ENCODE results near the gene RBM6.
"Not testable (repeated sequence)": the region's sequence is repeated elsewhere in the genome, so short reads cannot be mapped to it uniquely, and the experiment has no call there.

Gene RBM6

GRCh38 chr3:49939858-49940666 lies at the start of gene RBM6:
RBM6 (plus strand) TSS chr3:49940150; CDS start chr3:49962642, 22,492 bp downstream.
- FAIRE-seq = no peak

- FAIRE-seq = no peak
These were observed 44.2 kb upstream of the RBM6 start for GRCh38 chr3:49895791-49896190.

GRCh38 chr3:49896345-49896744 lies 43.6 kb upstream of the RBM6 start:
- no peak for FAIRE-seq

- no peak for FAIRE-seq
These were observed 41.0 kb upstream of the RBM6 start for GRCh38 chr3:49898991-49899390.

- FAIRE-seq = no peak
These were observed 40.1 kb upstream of the RBM6 start for GRCh38 chr3:49899815-49900214.

- FAIRE-seq = no peak
These were observed 39.3 kb upstream of the RBM6 start for GRCh38 chr3:49900491-49901153.

GRCh38 chr3:49901366-49902339 lies 38.3 kb upstream of the RBM6 start:
- FAIRE-seq = no peak

GRCh38 chr3:49902511-49903345 lies 37.2 kb upstream of the RBM6 start:
- no peak for FAIRE-seq

- no peak for FAIRE-seq
These were observed 36.2 kb upstream of the RBM6 start, which contains the start of gene MST1R for GRCh38 chr3:49903451-49904424. MST1R (minus strand) TSS chr3:49903873; CDS start chr3:49903609, 264 bp downstream.

- not testable (repeated sequence) for FAIRE-seq
These were observed 35.5 kb upstream of the RBM6 start for GRCh38 chr3:49904448-49904847.

- FAIRE-seq = no peak
These were observed 33.7 kb upstream of the RBM6 start for GRCh38 chr3:49906073-49906743.

GRCh38 chr3:49908373-49909199 lies 31.4 kb upstream of the RBM6 start:
- no peak for FAIRE-seq

GRCh38 chr3:49910409-49911123 lies 29.4 kb upstream of the RBM6 start:
- no peak for FAIRE-seq

- no peak for FAIRE-seq
These were observed 28.9 kb upstream of the RBM6 start for GRCh38 chr3:49911124-49911420.

GRCh38 chr3:49911611-49912010 lies 28.3 kb upstream of the RBM6 start:
- no peak for FAIRE-seq

- FAIRE-seq = no peak
These were observed 27.1 kb upstream of the RBM6 start for GRCh38 chr3:49912881-49913281.

GRCh38 chr3:49914906-49915305 lies 25.0 kb upstream of the RBM6 start:
- FAIRE-seq = no peak

GRCh38 chr3:49916686-49917085 lies 23.3 kb upstream of the RBM6 start:
- FAIRE-seq = no peak

Measured in colon (tissue), 2 donors.